Nucleus accumbens (tissue), 56 donors: ENCODE data around the gene GCH1.
"Not testable (repeated sequence)": the region's sequence is repeated elsewhere in the genome, so short reads cannot be mapped to it uniquely, and the experiment has no call there.

ENCODE experiments used
- DNase-seq, 56 donors: peaks; one replicate each; lab custom pipeline; 2025; lab: John Stamatoyannopoulos, UW

GCH1 gene

GRCh38 chr14:54805070-54805444 is 97.6 kb downstream of the GCH1 start:
- DNase-seq: no peak

DNA sequence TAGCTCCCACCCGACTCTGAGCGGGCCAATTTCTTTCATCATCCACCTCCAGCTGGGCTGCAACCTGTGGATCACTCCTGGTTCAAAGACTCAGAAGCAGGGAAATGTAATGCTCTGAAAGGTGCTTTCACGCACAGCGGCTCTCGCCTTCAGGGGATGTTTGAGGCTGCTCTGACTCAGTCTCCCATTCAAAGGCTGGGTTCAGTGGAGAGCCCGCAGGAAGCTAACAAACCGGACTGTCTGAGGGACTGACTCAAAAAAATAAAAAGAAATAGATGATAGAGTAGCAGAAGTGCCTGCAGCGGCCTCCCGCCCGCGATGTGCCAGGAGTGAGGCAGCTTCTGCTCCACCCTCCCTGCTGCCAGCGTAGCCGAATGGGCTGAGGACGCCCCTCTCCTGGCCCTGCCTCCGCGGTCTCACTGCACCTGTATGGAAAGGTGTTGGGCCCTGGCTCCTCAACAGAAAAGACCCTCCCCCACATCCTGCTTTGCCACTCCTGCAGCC is 98.0 kb downstream of the GCH1 start:
- DNase-seq: no peak

DNA sequence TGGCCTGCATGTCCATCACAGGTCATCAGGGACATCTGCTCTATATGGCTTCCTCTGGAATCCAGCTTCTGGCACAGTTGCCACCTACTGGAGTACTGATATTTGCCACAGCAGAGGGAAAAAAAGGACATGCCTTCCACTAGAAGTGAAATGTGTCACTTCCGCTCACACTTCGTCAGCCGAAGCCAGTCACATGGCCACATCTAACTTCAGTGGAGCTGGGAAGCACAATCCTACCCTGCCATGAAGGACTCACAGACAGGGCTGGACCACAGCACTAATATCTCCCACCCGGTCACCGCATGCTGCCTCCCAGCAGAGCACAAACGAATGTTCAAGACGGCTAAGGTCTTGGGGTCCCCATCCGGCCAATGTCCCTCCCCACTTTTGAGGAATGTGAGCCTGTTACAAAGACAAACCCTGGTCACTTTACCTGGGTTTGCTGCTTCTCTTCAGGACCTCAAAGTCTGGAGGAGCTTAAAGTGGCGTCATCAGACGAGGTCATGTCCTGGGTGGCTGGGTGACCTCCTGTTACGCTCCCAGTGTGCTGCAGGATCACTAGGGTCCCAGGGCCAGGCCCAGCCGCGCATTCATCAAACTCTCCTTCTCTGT is 98.6 kb downstream of the GCH1 start:
- DNase-seq: no peak

DNA sequence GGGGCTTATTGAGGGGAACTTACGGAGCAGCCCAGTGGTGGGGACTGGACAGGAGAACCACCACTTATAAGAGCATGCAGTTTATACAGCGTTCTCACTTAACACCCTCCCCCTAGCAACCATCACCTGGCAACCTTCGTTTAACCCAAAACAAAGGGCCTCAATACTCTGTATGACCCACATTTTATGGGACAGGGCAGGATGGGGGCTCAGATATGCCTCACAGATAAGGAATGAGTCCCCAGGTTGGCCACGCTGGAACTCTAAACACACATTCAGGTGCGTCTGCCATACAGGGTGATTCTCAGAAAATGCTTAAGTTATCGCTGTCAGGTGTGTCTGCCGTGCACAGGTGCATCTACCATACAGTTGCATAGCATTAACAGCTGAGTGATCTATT is 99.2 kb downstream of the GCH1 start:
- DNase-seq: no peak

DNA sequence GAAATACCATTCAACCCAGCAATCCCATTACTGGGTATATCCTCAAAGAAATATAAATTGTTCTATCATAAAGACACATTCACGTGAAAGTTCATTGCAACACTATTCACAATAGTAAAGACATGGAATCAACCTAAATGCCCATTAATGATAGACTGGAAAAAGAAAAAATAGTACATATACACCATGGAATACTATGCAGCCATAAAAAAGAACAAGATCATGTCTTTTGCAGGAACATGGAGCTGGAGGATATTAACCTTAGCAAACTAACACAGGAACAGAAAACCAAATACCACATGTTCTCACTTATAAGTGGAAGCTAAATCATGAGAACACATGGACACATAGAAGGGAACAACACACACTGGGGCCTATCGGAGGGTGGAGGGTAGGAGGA is 101.1 kb downstream of the GCH1 start:
- not testable (repeated sequence) for DNase-seq

DNA sequence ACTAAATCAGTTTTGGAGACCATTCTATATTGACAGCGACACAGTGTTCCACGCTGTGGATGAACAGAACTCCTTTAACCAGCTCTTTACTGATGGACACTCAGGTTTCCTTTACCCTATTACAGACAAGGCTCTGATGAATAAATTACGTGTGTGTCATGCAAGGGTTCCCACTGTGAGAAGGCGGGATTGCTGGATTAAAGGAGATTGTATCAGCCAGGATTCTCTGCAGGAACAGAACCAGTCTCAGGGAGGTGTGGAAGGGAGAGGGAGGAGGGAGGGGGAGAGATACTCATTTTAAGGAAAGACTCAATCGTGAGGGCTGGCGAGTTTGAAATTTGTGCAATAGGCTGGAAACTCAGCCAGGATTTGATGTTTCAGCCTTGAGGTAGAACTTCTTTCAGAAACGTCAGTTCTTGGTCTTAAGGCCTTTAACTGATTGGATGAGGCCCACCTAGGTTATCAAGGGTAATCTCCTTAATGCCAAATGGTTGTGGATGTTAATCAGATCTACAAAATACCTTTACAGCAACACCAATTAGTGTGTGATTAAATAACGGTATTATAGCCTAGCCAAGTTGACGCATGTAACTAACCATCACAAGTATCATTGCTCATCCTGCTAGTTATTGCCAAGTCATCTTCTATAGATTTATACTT is 104.0 kb downstream of the GCH1 start:
- no peak for DNase-seq

DNA sequence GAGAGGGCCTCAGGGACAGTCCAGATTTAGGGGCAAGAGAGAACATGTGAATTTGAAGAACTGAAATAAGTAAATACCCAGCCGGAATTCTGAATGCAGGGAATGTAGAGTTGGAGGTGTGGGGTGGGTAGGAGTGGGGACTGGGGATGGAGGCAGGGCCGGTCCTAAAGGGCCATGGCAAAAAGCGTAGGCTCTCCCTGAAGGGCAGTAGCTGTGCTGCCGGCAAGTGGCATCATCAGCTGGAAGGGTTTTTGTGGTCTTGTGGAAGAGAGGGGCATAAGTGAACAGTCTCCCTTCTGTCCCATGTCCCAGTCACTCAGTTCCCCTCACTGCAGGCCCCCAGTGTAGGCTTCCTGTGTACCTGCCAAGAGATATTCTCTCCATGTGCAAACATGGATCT is 104.6 kb downstream of the GCH1 start:
- DNase-seq: no peak

- no peak for DNase-seq
Observed at GRCh38 chr14:54797556-54797955, 105.1 kb downstream of the GCH1 start.

DNA sequence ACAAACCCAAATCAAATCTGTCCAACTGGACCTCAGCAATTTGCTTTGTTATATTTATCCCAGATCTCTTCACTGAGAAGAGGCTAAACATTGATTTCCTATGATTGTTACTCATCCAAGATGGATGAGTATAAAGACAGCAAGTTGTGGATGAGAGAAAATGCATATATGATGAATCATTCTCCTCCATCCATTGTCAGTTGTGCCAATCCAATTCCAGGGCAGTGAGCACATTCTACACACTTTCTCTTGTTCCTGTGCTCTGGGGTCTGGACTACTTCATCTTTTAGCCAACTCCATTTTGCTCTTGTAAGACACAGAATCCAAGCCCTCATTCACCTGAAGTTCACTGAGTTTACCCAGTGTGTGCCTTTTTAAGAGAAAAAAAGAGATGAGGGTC is 105.7 kb downstream of the GCH1 start:
- DNase-seq: no peak

- DNase-seq: no peak
Observed at GRCh38 chr14:54794796-54795195, 107.8 kb downstream of the GCH1 start.

DNA sequence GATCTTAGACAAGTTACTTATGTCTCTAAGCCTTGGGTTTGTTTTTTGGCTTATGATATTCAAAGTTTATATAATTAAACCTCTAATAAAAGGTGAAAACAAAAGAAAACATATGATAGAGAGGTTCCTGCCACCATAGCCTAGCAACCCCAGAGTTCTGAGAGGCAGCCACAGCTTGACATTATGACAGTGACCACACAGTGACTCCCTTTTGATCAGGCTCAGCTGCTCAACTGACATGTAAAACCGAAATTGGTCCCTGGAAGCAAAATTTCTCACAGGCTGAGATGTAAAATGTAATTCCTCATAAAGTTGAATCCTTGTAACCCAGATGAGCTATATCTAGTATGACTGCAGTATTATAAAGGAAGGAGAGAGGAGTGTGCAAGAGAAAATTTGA is 108.5 kb downstream of the GCH1 start:
- DNase-seq: no peak

GRCh38 chr14:54792288-54792687 is 110.3 kb downstream of the GCH1 start:
- no peak for DNase-seq
